Stimulated activated effector memory CD8-positive, alpha-beta T cell treated with anti-CD3 and anti-CD28 coated beads, Interleukin-12 subunit alpha, Interleukin-12 subunit beta, amount 100 ng/mL, for 72 hours (primary cell): ENCODE data around the gene CD9.
"Not testable (repeated sequence)": the region's sequence is repeated elsewhere in the genome, so short reads cannot be mapped to it uniquely, and the experiment has no call there.

ENCODE experiments used
- ATAC-seq: fragments of 150-1000 bp; cut with Tn5 transposase; 2 replicates; pipeline ENCODE4 v1.10.0; 2021
- DNase-seq, 2 donors: peaks; one replicate each; pipeline ENCODE4 v3.0.0; 2021 to 2022; ENCODE audit warnings: low spot score in 2 of 2
- H3K27ac Mint-ChIP-seq: one replicate; pipeline ENCODE4 v1.8.0; 2022; ENCODE audit warnings: mild to moderate bottlenecking, mixed read lengths
- H3K36me3 Mint-ChIP-seq: one replicate; pipeline ENCODE4 v1.8.0; 2022; ENCODE audit warnings: mild to moderate bottlenecking, mixed read lengths
- H3K4me1 Mint-ChIP-seq: one replicate; pipeline ENCODE4 v1.8.0; 2022; ENCODE audit warnings: mixed read lengths
- H3K4me3 Mint-ChIP-seq: one replicate; pipeline ENCODE4 v1.8.0; 2022; ENCODE audit warnings: mild to moderate bottlenecking, mixed read lengths
- H3K9me3 Mint-ChIP-seq: one replicate; pipeline ENCODE4 v1.8.0; 2022; ENCODE audit warnings: mixed read lengths

CD9 gene

GRCh38 chr12:6202846-6203245, 2.6 kb downstream of the CD9 start:
- Mint-ChIP-seq H3K36me3 (no peaks in the 10 kb centered on the region), H3K9me3 (no peaks in the 10 kb centered on the region), H3K4me3 (no peak overlapping the region), H3K4me1 (peaks cover 33% of the 10 kb centered on the region), H3K27ac (no peak overlapping the region)
- no peak for DNase-seq
- no peak for ATAC-seq

GRCh38 chr12:6203601-6204000, 3.4 kb downstream of the CD9 start:
- no peak overlapping the region for H3K4me3 Mint-ChIP-seq
- H3K4me1 Mint-ChIP-seq, result peaks cover 28% of the 10 kb centered on the region
- H3K27ac Mint-ChIP-seq, result no peak overlapping the region
- DNase-seq (no peak), ATAC-seq (no peak)
- no peaks in the 10 kb centered on the region for H3K36me3 Mint-ChIP-seq
- H3K9me3 Mint-ChIP-seq, result no peaks in the 10 kb centered on the region

DNA sequence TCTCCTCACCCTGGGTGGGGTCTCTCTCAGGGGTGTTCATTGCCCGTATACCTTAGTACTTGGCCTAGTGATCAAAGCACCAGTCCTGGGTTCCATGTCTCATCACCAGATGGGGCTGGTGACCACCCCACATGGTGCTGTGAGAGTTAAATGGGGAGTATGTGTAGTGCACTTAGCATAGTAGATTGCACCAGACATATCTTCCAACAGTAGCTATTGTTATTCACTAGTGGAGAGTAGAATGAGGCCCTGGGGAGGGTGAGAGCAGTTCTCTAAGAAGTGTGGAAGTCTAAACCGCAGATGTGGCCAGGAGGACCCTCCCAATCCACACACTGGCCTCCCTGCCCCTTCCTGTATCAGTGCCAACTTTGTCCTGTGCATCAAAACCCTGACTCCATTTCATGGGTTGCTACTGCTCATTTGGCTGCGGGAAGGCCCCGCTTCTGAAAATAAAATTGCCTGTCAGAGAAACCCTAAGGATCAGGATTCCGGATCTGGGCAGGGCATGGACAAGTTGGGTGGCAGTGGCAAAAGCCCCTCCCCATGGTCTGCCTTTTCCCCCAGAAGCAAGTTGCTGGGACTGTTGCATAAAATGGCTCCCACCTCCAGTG, 4.4 kb downstream of the CD9 start:
- Mint-ChIP-seq H3K27ac (no peak overlapping the region), H3K9me3 (no peaks in the 10 kb centered on the region), H3K36me3 (no peaks in the 10 kb centered on the region), H3K4me1 (peaks cover 18% of the 10 kb centered on the region), H3K4me3 (no peak overlapping the region)
- ATAC-seq (no peak), DNase-seq (no peak)

- H3K4me1 Mint-ChIP-seq, result peaks cover 20% of the 10 kb centered on the region
- no peak for ATAC-seq
- no peak for DNase-seq
- H3K4me3 Mint-ChIP-seq, result no peak overlapping the region
- no peak overlapping the region for H3K27ac Mint-ChIP-seq
- H3K9me3 Mint-ChIP-seq, result no peaks in the 10 kb centered on the region
- no peaks in the 10 kb centered on the region for H3K36me3 Mint-ChIP-seq
Measured at GRCh38 chr12:6205144-6205539, 4.9 kb downstream of the CD9 start.

GRCh38 chr12:6205761-6206160, 5.6 kb downstream of the CD9 start:
- ATAC-seq, result no peak
- Mint-ChIP-seq H3K4me3 (no peak overlapping the region), H3K4me1 (peaks cover 21% of the 10 kb centered on the region), H3K9me3 (no peaks in the 10 kb centered on the region), H3K36me3 (no peaks in the 10 kb centered on the region), H3K27ac (peak overlapping the region; percentile 36)
- DNase-seq, result no peak

DNA sequence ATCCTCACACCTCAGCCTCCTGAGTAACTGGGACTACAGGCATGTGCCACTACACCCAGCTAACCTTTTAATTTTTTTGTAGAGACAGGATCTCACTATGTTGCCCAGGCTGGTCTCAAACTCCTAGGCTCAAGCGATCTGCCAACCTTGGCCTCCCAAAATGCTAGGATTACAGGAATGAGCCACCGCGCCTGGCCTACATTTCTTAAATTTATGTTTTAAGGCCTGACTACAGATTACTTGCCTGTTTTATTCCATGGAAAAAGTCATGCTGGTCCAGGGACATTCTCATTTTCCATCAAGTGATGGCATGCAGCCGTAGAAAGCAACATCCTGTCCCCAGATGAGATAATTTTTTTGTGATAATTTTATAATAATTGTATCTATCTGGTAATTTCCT, 6.1 kb downstream of the CD9 start:
- Mint-ChIP-seq H3K36me3 (no peaks in the 10 kb centered on the region), H3K4me3 (no peak overlapping the region), H3K27ac (peak overlapping the region; percentile 47), H3K9me3 (no peaks in the 10 kb centered on the region), H3K4me1 (peaks cover 15% of the 10 kb centered on the region)
- DNase-seq (no peak), ATAC-seq (no peak)

GRCh38 chr12:6207259-6207925, 7.2 kb downstream of the CD9 start:
- H3K27ac Mint-ChIP-seq, result no peak overlapping the region
- no peak for DNase-seq

GRCh38 chr12:6208130-6208529, 7.9 kb downstream of the CD9 start:
- Mint-ChIP-seq H3K4me3 (no peak overlapping the region), H3K27ac (no peak overlapping the region), H3K36me3 (no peaks in the 10 kb centered on the region), H3K9me3 (no peaks in the 10 kb centered on the region), H3K4me1 (peaks cover 14% of the 10 kb centered on the region)
- DNase-seq (no peak), ATAC-seq (no peak)

More at GRCh38 chr12:6207259-6207925, 7.2 kb downstream of the CD9 start:
- no peak for ATAC-seq
- Mint-ChIP-seq H3K4me1 (peaks cover 14% of the 10 kb centered on the region), H3K36me3 (no peaks in the 10 kb centered on the region), H3K4me3 (no peak overlapping the region), H3K9me3 (no peaks in the 10 kb centered on the region)

GRCh38 chr12:6209428-6209827, 9.2 kb downstream of the CD9 start:
- not testable (repeated sequence) for ATAC-seq, H3K36me3 Mint-ChIP-seq, H3K4me3 Mint-ChIP-seq, H3K9me3 Mint-ChIP-seq, DNase-seq, H3K27ac Mint-ChIP-seq
- H3K4me1 Mint-ChIP-seq, result peaks cover 14% of the 10 kb centered on the region

- Mint-ChIP-seq H3K36me3 (no peaks in the 10 kb centered on the region), H3K4me3 (no peak overlapping the region), H3K4me1 (peaks cover 6% of the 10 kb centered on the region), H3K9me3 (no peaks in the 10 kb centered on the region), H3K27ac (no peak overlapping the region)
- no peak for DNase-seq
- ATAC-seq, result no peak
Measured at GRCh38 chr12:6211421-6211869, 11.2 kb downstream of the CD9 start.

DNA sequence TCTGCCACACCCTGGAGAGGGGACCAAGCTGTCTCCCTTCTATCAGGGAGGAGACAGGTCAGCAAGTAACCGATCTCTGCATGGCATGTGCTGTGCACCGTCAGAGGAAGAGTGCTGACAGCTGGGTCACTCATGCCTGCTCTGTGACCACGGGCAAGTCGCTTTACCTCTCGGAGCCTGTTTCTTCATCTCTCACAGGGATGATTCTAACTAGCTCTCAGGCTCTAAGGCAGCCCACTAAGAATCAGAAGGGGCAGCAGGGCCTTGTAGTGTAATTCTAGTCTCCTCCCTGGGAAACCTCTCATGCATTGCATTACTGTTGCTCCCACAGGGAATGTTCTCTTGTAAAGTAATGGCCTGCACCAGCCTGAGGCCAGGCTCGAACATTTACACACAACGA, 11.9 kb downstream of the CD9 start:
- ATAC-seq (no peak), DNase-seq (no peak)
- H3K36me3 Mint-ChIP-seq, result no peaks in the 10 kb centered on the region
- no peak overlapping the region for H3K4me3 Mint-ChIP-seq
- H3K9me3 Mint-ChIP-seq, result no peaks in the 10 kb centered on the region
- peaks cover 6% of the 10 kb centered on the region for H3K4me1 Mint-ChIP-seq
- H3K27ac Mint-ChIP-seq, result no peak overlapping the region

GRCh38 chr12:6213969-6214368, 13.8 kb downstream of the CD9 start:
- ATAC-seq (no peak), DNase-seq (no peak)
- Mint-ChIP-seq H3K9me3 (no peaks in the 10 kb centered on the region), H3K4me1 (peaks cover 15% of the 10 kb centered on the region), H3K4me3 (no peak overlapping the region), H3K36me3 (no peaks in the 10 kb centered on the region), H3K27ac (no peak overlapping the region)

- Mint-ChIP-seq H3K4me1 (peaks cover 15% of the 10 kb centered on the region), H3K27ac (peak overlapping the region; percentile 51), H3K4me3 (no peak overlapping the region), H3K9me3 (no peaks in the 10 kb centered on the region), H3K36me3 (no peaks in the 10 kb centered on the region)
- ATAC-seq (no peak), DNase-seq (no peak)
Measured at GRCh38 chr12:6214633-6215032, 14.4 kb downstream of the CD9 start.

- DNase-seq (no peak), ATAC-seq (no peak)
- H3K9me3 Mint-ChIP-seq, result no peaks in the 10 kb centered on the region
- no peaks in the 10 kb centered on the region for H3K36me3 Mint-ChIP-seq
- peak overlapping the region; percentile 51 for H3K27ac Mint-ChIP-seq
- peaks cover 9% of the 10 kb centered on the region for H3K4me1 Mint-ChIP-seq
- no peak overlapping the region for H3K4me3 Mint-ChIP-seq
Measured at GRCh38 chr12:6215120-6215807, 15.1 kb downstream of the CD9 start.

GRCh38 chr12:6215932-6216494, 15.8 kb downstream of the CD9 start:
- Mint-ChIP-seq H3K27ac (no peak overlapping the region), H3K36me3 (no peaks in the 10 kb centered on the region), H3K4me3 (no peak overlapping the region), H3K4me1 (peaks cover 9% of the 10 kb centered on the region), H3K9me3 (no peaks in the 10 kb centered on the region)
- DNase-seq (no peak), ATAC-seq (no peak)

- no peak overlapping the region for H3K4me3 Mint-ChIP-seq
- H3K27ac Mint-ChIP-seq, result no peak overlapping the region
- H3K4me1 Mint-ChIP-seq, result peaks cover 9% of the 10 kb centered on the region
- H3K36me3 Mint-ChIP-seq, result no peaks in the 10 kb centered on the region
- no peak for ATAC-seq
- DNase-seq, result no peak
- H3K9me3 Mint-ChIP-seq, result no peaks in the 10 kb centered on the region
Measured at GRCh38 chr12:6216581-6216980, 16.4 kb downstream of the CD9 start.
